Fibroblast of villous mesenchyme (primary cell): ENCODE data around the gene WIZ. TPM values are rescaled to one million over a fixed set of nuclear protein-coding genes. Genes with fewer than 3 reads are reported as not detected.
"Not testable (repeated sequence)": the region's sequence is repeated elsewhere in the genome, so short reads cannot be mapped to it uniquely, and the experiment has no call there.

Experiments used
- DNase-seq: peaks from one replicate; pipeline ENCODE4 v3.0.0-alpha.2; 2010; ENCODE audit warnings: low read depth
- H3K4me3 ChIP-seq: 2 replicates; pipeline ENCODE4 v1.5.1; 2011; ENCODE audit warnings: low read depth, mild to moderate bottlenecking, low read length
- CTCF ChIP-seq: IDR thresholded peaks from 2 replicates; pipeline ENCODE4 v1.5.1; 2012; ENCODE audit warnings: low read depth, mild to moderate bottlenecking, low read length; ENCODE audit not compliant: insufficient read depth
- total RNA-seq: library from RNA; depleted of rRNA; stranded (reverse); fragments of >200 nt; gene quantifications from 2 replicates; pipeline ENCODE4 v1.2.3, GENCODE V29; 2012

Gene WIZ
- total RNA-seq, 1 donor, result 7.3 TPM

GRCh38 chr19:15399234-15399515, 50.6 kb downstream of the WIZ start:
- TF ChIP-seq CTCF, result no peak
- DNase-seq, result no peak

GRCh38 chr19:15398501-15399233, 51.1 kb downstream of the WIZ start:
- TF ChIP-seq CTCF, result no peak

More at GRCh38 chr19:15399234-15399515, 50.6 kb downstream of the WIZ start:
- H3K4me3 ChIP-seq, result no peak overlapping the region

GRCh38 chr19:15397782-15398181, 52.0 kb downstream of the WIZ start:
- no peak for TF ChIP-seq CTCF
- DNase-seq, result no peak
- H3K4me3 ChIP-seq, result no peak overlapping the region

More at GRCh38 chr19:15398501-15399233, 51.1 kb downstream of the WIZ start:
- H3K4me3 ChIP-seq, result no peak overlapping the region
- no peak for DNase-seq

- no peak overlapping the region for H3K4me3 ChIP-seq
- TF ChIP-seq CTCF, result no peak
- no peak for DNase-seq
Observed at GRCh38 chr19:15397236-15397635, 52.5 kb downstream of the WIZ start.

- H3K4me3 ChIP-seq, result no peak overlapping the region
- no peak for TF ChIP-seq CTCF
- no peak for DNase-seq
Observed at GRCh38 chr19:15396436-15396835, 53.3 kb downstream of the WIZ start.

GRCh38 chr19:15395251-15395650, 54.5 kb downstream of the WIZ start:
- not testable (repeated sequence) for DNase-seq, H3K4me3 ChIP-seq

- TF ChIP-seq CTCF, result no peak
- no peak for DNase-seq
- H3K4me3 ChIP-seq, result no peak overlapping the region
Observed at GRCh38 chr19:15394426-15394825, 55.3 kb downstream of the WIZ start.
